A673 (cell line): Measurements from ENCODE around the gene NOSIP. TPM values are rescaled to one million over a fixed set of nuclear protein-coding genes. Genes with fewer than 3 reads are reported as not detected.

Experiments
- BruUV-seq: library from RNA; stranded (reverse); fragments of 400-500 nt; replicated peaks from 2 replicates; lab custom pipeline; 2021; lab: Mats Ljungman, UMichigan
- CTCF ChIA-PET: fragments of 300-600 bp; sonication (Branson Sonifier 250); formaldehyde crosslinking; loops from one replicate; lab custom pipeline; 2022; ENCODE audit warnings: antibody characterized with exemption; lab: Charles Lee
- POLR2A ChIA-PET: fragments of 300-600 bp; sonication (Branson Sonifier 250); formaldehyde crosslinking; loops from one replicate; lab custom pipeline; 2022; ENCODE audit warnings: antibody characterized with exemption; ENCODE audit not compliant: low non-redundant PET; lab: Charles Lee
- DNase-seq: peaks from one replicate; pipeline ENCODE4 v3.0.0-alpha.2; 2015; ENCODE audit warnings: low spot score
- H3K27ac ChIP-seq: fragments of 200-600 bp; sonication (generic); 2 replicates; pipeline ENCODE4 v1.5.1; 2016; ENCODE audit warnings: mixed run types, low read depth, mild to moderate bottlenecking, mixed read lengths, antibody characterized with exemption, low read length; ENCODE audit not compliant: poor library complexity, severe bottlenecking
- H3K27me3 ChIP-seq: fragments of 200-600 bp; sonication (generic); replicated peaks from 2 replicates; pipeline ENCODE4 v1.6.1; 2017; ENCODE audit warnings: mixed run types, low read depth, mild to moderate bottlenecking, mixed read lengths, antibody characterized with exemption, low read length; ENCODE audit not compliant: insufficient read depth, poor library complexity
- H3K36me3 ChIP-seq: fragments of 200-600 bp; sonication (generic); 2 replicates; pipeline ENCODE4 v1.6.1; 2016; ENCODE audit warnings: mixed run types, mild to moderate bottlenecking, mixed read lengths, antibody characterized with exemption, low read length; ENCODE audit not compliant: insufficient read depth, poor library complexity, severe bottlenecking
- H3K4me1 ChIP-seq: fragments of 200-600 bp; sonication (generic); 2 replicates; pipeline ENCODE4 v1.6.1; 2017; ENCODE audit warnings: mixed run types, mild to moderate bottlenecking, mixed read lengths, antibody characterized with exemption, low read length; ENCODE audit not compliant: insufficient read depth, poor library complexity, severe bottlenecking
- H3K4me3 ChIP-seq: fragments of 200-600 bp; sonication (generic); 2 replicates; pipeline ENCODE4 v1.5.1; 2016; ENCODE audit warnings: low read depth, mixed run types, mild to moderate bottlenecking, mixed read lengths, low read length; ENCODE audit not compliant: poor library complexity, severe bottlenecking
- H3K9me3 ChIP-seq: fragments of 200-600 bp; sonication (generic); 2 replicates; pipeline ENCODE4 v1.6.1; 2016; ENCODE audit warnings: mixed run types, low read depth, mild to moderate bottlenecking, mixed read lengths, antibody characterized with exemption, low read length; ENCODE audit not compliant: poor library complexity, severe bottlenecking
- CTCF ChIP-seq: fragments of 300-800, 200-600 bp; sonication (generic); conservative IDR thresholded peaks from 2 replicates; pipeline ENCODE4 v1.5.1; 2017; ENCODE audit warnings: low read depth, mild to moderate bottlenecking, antibody characterized with exemption, low read length, moderate library complexity, mixed read lengths
- EZH2 ChIP-seq: fragments of 200-600 bp; sonication (generic); IDR thresholded peaks from 2 replicates; pipeline ENCODE4 v1.6.1; 2017; ENCODE audit warnings: borderline replicate concordance, low read depth, mild to moderate bottlenecking, mixed read lengths, antibody characterized with exemption, low read length; ENCODE audit not compliant: poor library complexity, severe bottlenecking
- intact Hi-C: fragments of 100-400 bp; cut with micrococcal nuclease; formaldehyde crosslinking; loops from one replicate; pipeline ENCODE4 v1.10.0; 2022; ENCODE audit not compliant: unreplicated experiment
- total RNA-seq: library from RNA; stranded (reverse); gene quantifications from 2 replicates; pipeline ENCODE4 v1.2.3, GENCODE V29; 2021

The NOSIP gene
- total RNA-seq, 1 experiment from 2014 or later = 178 TPM

- Histone ChIP-seq H3K27ac (peak overlapping the region; percentile 14), H3K36me3 (peaks cover 69% of the 10 kb centered on the region), H3K4me3 (no peak overlapping the region), H3K27me3 (no peaks in the 10 kb centered on the region), H3K4me1 (peaks cover 13% of the 10 kb centered on the region), H3K9me3 (no peaks in the 10 kb centered on the region)
- ChIA-PET POLR2A (interaction anchor here (0.6 kb wide), 1 partner anchor 11 kb away, joined by 4 read pairs; no protein-coding TSS in a partner anchor), CTCF (no interaction called here)
- intact Hi-C loops = no loop called here
- BruUV-seq = no TSS peak
- DNase-seq = no peak
- TF ChIP-seq CTCF = no peak
- TF ChIP-seq EZH2 = no peak
Measured at GRCh38 chr19:49534632-49535385, 45.5 kb downstream of the NOSIP start.

GRCh38 chr19:49533551-49534488 is 46.5 kb downstream of the NOSIP start:
- Histone ChIP-seq H3K27me3 (no peaks in the 10 kb centered on the region), H3K4me3 (peak overlapping the region; percentile 42), H3K9me3 (no peaks in the 10 kb centered on the region), H3K27ac (peak overlapping the region; percentile 29), H3K36me3 (peaks cover 64% of the 10 kb centered on the region), H3K4me1 (peaks cover 13% of the 10 kb centered on the region)
- DNase-seq = peak; percentile 81
- no peak for TF ChIP-seq CTCF
- TF ChIP-seq EZH2 = no peak
- BruUV-seq = no TSS peak
- POLR2A ChIA-PET = no interaction called here
- intact Hi-C loops = no loop called here
- CTCF ChIA-PET = interaction anchor here (0.6 kb wide), 1 partner anchor 201 kb away, joined by 4 read pairs; no protein-coding TSS in a partner anchor

- BruUV-seq = no TSS peak
- Histone ChIP-seq H3K27me3 (no peaks in the 10 kb centered on the region), H3K27ac (no peak overlapping the region), H3K9me3 (no peaks in the 10 kb centered on the region), H3K4me1 (peaks cover 13% of the 10 kb centered on the region), H3K36me3 (peaks cover 57% of the 10 kb centered on the region), H3K4me3 (no peak overlapping the region)
- ChIA-PET CTCF (no interaction called here), POLR2A (no interaction called here)
- TF ChIP-seq EZH2 (no peak), CTCF (no peak)
- DNase-seq = no peak
- intact Hi-C loops = no loop called here
Measured at GRCh38 chr19:49530708-49531107, 49.6 kb downstream of the NOSIP start.
